ENCODE data around the gene PCDHAC2. TPM values are rescaled to one million over a fixed set of nuclear protein-coding genes. Genes with fewer than 3 reads are reported as not detected.

PCDHAC2 gene, protein sequence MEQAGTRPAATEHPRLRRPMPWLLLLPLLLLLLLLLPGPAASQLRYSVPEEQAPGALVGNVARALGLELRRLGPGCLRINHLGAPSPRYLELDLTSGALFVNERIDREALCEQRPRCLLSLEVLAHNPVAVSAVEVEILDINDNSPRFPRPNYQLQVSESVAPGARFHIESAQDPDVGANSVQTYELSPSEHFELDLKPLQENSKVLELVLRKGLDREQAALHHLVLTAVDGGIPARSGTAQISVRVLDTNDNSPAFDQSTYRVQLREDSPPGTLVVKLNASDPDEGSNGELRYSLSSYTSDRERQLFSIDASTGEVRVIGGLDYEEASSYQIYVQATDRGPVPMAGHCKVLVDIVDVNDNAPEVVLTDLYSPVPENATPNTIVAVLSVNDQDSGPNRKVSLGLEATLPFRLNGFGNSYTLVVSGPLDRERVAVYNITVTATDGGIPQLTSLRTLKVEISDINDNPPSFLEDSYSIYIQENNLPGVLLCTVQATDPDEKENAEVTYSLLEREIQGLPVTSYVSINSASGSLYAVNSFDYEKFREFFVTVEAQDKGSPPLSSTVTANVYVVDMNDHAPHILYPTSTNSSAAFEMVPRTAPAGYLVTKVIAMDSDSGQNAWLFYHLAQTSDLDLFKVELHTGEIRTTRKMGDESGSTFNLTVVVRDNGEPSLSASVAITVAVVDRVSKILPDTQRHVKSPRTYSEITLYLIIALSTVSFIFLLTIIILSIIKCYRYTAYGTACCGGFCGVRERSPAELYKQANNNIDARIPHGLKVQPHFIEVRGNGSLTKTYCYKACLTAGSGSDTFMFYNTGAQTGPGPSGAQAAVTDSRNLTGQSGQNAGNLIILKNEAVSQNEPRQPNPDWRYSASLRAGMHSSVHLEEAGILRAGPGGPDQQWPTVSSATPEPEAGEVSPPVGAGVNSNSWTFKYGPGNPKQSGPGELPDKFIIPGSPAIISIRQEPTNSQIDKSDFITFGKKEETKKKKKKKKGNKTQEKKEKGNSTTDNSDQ
- total RNA-seq, result 4.6 TPM

DNA sequence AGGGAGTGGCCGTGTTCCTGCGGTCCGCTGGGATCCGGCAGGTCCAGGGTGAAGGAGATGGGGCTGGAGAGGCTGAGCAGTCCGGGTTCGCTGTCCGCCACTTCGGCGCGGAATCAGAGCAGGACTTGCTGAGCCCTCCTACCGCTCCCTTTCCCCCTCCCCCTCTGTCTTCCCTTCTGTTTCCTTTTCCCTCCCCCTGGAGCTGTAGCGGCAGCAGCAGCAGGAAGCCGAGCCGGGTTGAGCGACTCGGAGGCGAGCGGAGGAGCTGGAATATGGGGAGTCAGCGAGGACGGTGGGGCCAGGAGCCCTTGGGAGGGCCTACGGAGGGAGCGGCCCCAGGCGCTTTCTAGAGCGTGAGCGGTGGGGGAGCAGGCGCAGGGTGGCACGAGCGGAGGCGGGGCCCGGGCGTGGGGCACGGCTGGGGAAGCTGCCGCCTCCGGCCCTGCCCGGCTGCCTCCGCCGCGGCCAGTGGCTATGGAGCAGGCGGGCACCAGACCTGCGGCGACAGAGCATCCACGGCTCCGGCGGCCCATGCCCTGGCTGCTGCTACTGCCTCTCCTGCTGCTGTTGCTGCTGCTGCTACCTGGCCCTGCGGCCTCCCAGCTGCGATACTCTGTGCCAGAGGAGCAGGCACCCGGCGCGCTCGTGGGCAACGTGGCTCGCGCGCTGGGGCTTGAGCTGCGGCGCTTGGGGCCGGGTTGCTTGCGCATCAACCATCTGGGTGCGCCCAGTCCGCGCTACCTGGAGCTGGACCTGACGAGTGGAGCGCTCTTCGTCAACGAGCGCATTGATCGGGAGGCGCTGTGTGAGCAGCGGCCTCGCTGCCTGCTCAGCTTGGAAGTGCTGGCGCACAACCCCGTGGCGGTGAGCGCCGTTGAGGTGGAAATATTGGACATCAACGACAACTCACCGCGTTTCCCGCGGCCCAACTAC, at the start of gene PCDHAC2:
Gene PCDHAC2, plus strand, starts transcription at position 184 of the 933 bp plus-strand sequence. Its CDS starts 291 bp downstream, at position 475.
- peak; percentile 76 for DNase-seq

DNA sequence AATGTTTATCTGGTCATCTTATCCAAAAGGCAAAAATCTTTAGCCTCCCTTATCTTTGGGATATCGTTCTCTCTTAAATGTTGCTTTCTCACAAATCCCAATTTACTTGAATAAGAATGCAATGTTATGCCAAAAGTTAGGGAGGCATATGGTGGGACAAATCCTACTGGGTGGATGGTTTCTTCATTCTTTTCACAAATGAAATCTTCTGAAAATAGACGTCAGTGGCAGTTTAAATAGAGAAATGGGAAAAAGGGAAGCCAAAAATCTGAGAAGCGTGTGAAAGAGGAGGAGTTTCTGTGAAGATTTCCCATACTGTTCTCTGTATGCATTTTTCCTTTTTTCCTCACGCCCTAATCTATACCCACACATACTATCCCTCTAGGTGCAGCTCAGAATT, 42.7 kb upstream of the PCDHAC2 start:
- DNase-seq, result no peak

DNA sequence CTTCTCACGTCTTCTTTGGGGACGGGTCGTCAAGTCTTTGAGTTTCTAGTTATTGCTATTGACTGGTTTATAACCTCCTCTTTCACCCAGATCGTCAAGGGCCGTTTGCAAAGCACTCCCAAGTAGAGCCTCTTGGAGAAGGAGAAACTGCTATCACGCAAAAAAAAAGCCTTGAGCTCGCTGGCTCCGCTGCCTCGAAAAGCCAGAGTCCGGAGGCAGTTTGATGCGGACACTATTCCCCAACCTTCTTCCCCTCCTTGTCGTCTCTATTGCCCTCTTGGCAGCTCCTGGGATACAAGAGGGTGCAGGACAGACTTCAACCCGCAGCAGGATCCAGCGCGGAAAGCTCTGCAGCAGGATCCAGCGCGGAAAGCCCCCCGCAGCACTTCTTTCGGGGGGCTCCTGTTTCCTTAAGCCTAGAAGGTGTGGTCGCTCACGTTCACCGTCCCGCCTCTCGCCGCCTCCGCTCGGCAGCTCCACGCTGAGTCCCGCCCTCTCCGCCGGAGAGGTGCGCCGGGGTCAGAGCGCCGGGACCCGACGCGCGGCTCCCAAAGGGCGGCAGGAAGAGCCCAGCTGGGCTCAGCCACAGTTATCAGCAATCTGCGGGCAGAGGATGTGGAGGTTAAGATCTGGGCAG, 40.4 kb upstream of the PCDHAC2 start, which contains the start of gene PCDHAC1:
Gene PCDHAC1, plus strand, starts transcription at position 494 of the 637 bp plus-strand sequence. CDS start 594 bp downstream, outside the sequence.
- peak; percentile 0 for DNase-seq

DNA sequence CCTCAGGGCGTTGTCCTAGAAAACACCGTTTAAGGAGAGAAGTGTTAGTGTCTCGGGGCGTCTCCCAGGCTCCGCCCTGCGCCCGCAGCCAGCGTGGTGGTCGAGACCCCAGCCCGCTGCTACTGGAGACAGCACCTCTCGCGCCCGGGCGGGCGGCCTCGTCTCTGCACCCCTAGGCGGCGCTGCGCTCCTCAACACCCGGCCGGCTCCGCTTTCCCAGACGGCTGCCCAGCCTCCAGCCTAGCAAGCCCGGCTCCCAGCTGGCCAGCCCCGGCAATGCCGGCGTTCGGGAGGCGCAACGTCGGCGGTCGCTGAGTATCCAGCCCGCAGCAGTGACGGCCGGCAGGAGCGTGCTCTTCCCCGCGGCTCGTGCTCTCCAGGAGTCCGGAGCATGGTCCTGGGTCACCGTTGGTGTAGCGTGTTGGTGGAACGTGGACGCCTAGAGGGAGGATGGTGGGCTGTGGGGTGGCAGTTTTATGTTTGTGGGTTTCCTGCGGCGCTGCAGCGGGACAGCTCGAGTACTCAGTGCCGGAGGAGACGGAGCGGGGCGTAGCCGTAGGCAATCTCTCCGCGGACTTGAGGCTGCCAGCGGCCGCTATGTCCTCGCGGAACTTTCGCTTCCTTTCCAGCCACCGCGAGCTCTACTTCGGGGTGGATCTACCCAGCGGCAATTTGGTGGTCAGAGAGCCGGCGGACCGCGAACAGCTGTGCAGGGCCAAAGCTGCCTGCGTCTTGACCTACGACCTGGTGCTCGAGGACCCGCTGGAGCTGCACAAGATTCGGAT, 39.6 kb upstream of the PCDHAC2 start:
- peak; percentile 86 for DNase-seq

DNA sequence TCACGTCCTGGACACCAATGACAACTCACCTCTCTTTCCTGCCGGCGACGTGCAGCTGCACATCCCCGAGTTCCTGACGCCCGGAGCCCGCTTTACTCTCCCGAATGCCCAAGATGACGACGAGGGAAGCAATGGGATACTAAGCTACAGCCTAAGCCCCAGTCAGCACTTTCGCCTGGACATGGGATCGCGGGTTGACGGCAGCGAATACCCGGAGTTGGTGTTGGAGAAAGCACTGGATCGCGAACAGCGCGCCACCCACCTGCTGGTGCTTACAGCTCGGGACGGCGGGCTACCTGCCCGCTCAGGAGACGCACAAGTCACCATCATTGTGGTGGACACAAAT, 39.1 kb upstream of the PCDHAC2 start:
- peak; percentile 1 for DNase-seq

DNA sequence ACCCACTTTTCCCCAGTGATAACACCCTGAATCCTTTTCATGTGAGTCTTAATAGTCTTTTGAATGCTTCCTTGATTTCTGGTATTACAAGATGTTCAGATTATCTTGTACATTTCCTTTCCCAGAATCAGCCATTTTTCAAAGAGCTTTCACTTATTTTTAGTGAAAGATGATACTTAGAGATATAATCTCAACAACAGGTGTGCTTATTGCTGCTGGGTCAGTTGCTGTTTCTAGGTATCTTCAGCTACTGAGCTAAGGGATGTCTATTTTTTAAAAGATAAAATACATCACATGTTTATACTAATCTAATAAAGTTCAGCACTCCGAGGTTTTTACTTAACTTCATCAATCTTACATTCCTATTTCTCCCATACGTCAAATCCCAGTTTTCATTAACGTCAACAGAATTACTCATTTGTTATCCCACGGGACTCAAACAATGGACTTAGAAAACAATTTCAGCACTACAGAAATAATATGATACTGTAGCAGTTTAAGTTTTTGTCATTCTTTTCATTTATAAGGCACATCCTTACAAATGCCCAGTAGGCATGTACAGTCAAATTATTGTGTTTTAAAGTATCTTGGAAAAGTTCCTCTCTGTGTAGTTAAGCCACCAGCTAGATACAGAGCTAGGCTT, 31.2 kb upstream of the PCDHAC2 start:
- DNase-seq, result no peak

DNA sequence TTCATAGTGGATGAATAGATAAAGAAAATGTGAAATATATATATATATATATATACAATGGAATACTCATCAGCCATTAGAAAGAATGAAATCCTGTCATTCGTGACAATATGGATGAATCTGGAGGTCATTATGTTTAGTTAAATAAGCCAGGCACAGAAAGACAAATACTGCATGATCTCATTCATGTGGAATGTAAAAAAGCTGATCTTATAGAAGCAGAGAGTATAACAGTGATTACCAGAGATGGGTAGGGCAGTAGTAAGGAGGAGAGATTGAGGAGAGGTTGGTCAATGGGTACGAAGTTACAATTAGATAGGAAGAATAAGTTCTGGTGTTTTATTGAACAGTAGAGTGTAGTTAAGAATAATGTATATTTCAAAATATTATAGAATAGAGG, 19.7 kb upstream of the PCDHAC2 start:
- no peak for DNase-seq

DNA sequence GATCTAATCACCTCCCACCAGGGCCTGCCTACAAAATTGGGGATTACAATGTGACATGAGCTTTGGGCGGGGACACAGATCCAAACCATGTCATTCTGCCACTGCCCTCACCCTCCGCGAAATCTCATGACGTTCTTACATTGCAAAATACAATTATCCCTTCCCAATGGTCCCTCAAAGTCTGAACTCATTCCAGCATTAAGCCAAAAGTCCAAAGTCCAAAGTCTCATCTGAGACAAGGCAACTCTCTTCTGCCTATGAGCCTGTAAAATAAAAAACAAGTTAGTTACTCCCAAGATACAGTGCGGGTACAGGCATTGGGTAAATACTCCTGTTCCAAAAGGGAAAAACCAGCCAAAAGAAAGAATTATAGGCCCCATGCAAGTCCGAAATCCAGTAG, 14.6 kb upstream of the PCDHAC2 start:
- DNase-seq, result no peak

DNA sequence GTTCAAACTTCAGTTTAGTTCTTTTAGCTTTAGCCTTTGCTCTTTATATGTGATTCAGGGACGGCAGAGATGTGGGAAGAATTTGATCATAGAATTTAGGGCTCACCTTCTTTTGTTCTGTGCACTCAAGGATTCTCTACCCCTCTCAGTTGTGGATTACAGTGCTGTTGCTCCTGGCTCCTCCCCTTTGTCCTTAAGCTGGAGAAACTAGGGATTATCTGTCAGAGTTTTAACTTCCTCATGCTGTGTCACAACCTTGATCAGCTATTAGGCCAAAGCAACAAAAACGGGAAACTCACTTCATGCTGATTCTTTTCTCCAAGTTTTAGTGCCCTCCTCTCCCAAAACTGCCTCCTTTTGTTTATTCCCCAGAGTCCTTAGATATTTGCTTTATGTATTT, 13.0 kb upstream of the PCDHAC2 start:
- DNase-seq, result no peak

DNA sequence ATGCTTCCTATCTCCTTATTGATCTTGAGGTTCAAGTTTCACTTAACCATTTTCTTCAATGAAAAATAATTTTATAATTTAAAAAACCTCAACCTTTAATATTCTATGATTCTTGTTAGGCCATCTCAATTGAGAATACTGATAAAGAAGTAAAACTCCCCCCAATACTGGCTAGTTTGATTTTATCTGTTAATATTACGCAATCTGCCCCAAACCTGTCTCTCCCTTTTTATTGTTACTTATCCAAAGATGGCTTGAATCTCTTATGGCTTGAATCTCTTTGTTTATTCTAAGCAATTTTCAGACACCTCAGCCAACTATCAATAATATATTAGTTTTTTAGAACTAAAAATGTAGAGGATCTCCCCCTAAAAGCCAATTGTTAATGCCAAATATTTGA, 4.1 kb upstream of the PCDHAC2 start:
- no peak for DNase-seq

DNA sequence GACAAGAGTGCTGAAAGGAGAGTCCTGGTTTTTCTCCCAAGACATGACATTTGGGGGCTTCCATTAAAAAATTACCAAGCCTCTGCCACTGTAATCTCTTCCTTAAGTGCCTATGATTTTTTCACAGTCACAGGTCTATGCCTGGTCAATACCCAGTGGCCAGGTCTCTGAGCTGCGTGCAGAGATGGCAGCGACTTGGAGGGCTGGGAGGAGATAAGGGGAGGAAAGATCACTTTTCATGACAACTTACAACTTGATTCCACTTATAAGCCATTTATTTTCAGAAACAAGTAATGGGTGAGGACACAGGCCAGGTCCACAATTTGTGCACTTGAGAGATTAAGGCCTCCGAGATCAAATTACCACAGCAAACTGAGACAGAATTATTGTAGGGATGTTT, 1.9 kb upstream of the PCDHAC2 start:
- no peak for DNase-seq

DNA sequence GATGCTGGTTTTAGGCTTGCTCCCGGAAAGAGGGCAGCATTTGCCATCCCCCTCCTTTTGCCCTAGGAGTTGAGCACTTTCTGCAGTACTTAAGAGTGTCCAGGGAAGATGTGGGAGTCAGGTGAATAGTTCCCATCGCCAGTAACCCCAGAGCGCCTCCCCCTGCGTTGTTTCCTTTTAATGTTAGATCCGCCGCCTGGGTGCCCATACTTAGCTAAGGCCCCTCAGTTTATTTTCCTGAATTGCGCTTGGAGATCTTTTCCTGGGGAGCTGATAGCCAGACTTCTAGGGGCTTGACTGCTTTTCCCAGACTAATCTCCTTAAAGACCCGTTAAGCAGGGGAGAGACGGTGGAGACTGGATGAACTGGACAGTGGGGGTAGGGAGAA, 377 bp upstream of the PCDHAC2 start:
- DNase-seq, result peak; percentile 12

DNA sequence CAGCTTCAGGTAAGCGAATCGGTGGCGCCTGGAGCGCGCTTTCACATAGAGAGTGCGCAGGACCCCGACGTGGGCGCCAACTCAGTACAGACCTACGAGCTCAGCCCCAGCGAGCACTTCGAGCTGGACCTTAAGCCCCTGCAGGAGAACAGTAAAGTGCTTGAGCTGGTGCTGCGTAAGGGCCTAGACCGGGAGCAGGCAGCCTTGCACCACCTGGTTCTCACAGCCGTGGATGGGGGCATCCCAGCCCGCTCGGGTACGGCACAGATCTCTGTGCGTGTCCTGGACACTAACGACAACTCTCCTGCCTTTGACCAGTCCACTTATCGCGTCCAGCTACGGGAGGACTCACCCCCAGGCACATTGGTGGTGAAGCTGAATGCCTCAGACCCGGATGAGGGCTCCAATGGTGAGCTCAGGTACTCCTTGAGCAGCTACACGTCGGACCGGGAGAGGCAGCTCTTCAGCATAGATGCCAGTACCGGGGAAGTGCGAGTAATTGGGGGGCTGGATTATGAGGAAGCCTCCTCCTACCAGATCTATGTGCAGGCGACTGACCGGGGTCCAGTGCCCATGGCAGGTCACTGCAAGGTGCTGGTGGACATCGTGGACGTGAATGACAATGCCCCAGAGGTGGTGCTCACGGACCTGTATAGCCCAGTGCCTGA, 1.1 kb downstream of the PCDHAC2 start:
- DNase-seq, result no peak

DNA sequence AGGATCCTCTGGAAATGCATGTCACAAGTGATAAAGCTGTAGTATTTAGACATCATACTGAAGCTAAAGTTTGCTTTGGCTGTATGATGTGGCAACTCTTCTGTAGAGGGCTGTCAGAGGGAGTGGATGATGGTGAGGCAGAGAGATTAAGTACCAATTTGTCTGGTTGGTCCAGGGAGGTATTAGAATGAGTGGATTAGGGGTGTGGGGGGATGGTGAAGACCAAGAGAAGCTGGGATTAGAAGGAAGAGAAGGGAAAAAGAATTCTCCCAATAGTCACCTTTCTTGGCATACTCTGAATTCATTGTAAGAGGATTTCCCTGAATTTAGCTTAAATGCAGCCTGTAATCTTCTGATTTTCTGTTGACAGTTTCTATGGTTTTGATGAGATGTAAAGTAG, 3.6 kb downstream of the PCDHAC2 start:
- no peak for DNase-seq

DNA sequence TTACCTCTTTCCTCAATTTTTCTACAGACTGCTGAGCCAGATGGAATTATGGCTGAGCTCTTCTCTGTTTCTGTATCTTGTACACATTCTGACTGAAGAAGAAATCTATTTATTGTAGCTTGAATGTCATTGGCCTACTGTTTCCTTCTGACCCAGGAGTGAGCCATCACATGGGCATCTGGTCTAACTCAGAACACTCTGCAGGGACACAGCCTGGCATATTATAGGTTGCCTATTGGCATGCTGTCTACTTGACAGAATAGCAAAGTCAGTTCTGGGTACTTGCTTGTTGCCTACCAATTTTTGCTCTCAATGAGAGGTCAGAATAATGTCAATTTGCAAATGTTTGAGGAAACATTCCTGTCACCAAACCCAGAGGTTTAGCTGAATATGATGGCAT, 7.3 kb downstream of the PCDHAC2 start:
- DNase-seq, result no peak

DNA sequence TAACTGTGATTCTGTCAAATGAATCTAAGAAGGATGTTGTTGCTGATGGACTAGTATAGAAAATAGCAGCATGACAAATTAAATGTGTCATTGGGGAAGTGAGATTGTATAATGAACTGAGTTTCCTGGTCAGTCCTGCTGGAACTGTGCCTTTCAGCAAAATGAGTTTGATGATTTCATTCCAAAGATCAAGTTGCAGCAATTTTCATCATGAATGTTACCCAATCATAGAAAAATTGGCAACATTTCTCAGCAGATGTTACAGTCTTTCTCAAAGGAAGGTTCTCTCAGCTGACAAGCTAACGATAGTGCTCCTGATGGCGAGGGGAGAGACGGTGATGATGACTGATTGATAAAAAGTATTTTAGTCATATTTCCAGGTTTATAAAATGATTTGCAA, 10.7 kb downstream of the PCDHAC2 start:
- DNase-seq, result peak; percentile 74

DNA sequence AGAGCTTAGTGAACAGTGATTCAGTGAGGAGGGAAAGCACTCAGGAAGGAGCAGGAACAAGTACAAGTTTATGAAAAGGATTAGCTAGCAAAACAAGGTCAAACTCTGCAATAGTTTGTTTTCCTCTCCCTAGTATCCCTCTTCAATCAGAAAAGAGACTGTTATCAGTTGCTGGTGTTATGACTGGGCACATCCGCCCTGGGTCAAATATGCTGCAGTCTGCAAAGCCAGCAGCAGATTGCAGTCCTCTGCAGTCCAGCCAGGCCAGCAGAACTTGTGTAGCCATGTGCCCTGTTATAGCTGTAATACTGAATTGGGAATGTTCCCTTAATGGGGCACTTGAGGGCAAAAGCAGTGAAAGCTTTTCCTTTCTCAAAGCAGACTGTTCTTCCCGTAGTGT, 12.0 kb downstream of the PCDHAC2 start:
- DNase-seq, result no peak

DNA sequence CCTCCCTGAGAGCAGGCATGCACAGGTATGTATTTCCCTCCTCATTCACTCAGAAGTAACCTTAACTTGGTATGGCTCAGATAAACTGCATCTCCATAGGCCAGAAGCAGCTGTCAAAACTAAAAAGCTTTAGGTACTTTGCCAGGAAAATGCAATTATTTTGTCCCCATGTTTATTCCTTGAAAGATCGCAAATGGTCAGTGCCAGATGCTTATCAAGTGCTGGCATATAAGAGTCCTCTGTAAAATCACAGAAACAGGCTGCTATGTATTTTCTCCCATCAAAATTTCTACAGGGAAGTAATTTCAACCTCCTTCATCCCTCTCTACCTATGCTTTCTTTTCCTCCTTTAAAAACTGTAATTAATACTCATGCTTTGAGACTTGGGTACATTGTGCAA, 12.7 kb downstream of the PCDHAC2 start:
- no peak for DNase-seq

DNA sequence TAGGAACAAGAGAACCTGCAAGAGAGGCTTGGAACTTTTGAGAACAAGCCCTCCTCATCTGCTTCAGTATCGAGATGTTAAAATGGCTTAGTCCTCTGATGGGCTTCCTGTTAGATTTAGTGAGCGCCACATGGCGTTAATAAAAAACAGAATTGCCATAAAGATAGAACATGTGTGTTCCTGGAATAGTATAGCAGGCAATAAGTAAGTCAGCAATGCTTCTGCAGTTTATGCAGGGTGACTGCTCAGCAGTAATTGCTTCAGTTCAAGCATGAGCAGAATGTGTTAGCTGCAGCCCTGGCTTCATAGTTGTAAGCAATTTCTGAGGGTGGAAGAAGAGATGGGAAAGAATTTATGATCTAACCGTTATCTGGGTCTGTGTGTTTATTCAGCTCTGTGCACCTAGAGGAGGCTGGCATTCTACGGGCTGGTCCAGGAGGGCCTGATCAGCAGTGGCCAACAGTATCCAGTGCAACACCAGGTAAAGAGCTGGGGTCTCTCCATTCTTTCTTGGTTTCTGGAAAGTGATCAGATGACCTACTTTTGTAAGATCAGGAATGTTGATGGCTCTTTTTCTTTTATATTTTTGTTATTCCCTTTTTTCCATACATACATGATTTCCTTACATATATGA, 15.9 kb downstream of the PCDHAC2 start:
- DNase-seq, result no peak

All from tongue (tissue), 2 donors.